ENCODE data around the gene FADS2.

The FADS2 gene

DNA sequence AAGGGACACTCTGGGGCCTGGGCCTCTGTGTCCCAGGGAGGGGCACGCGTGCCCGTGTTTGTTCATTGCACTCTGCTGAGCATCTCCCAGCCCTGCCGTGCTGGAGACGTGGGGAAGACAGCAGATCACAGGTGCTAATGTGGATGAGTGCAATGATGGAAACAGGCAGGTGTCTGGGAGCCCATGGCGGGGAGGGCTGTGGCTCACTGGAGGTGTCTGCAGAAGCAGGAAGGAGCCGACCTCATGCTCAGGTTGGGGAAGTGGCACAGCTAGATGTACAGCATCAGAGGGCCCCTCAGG lies 43.6 kb upstream of the FADS2 start:
- no peak overlapping the region for H3K4me3 ChIP-seq (ENCODE audit: insufficient read depth, low read depth, low read length, poor library complexity, severe bottlenecking)
- no peaks in the 10 kb centered on the region for H3K9me3 ChIP-seq (ENCODE audit: control insufficient read depth, low read length)
- H3K27me3 ChIP-seq (replicated peaks; ENCODE audit: control insufficient read depth, insufficient read depth, low read length, poor library complexity, severe bottlenecking) = no peaks in the 10 kb centered on the region
- no peaks in the 10 kb centered on the region for H3K4me1 ChIP-seq (ENCODE audit: control insufficient read depth, insufficient read depth, low read length, poor library complexity, severe bottlenecking)
- no peak overlapping the region for H3K27ac ChIP-seq (ENCODE audit: insufficient read depth, low read length, poor library complexity, severe bottlenecking)
- peaks cover 47% of the 10 kb centered on the region for H3K36me3 ChIP-seq (ENCODE audit: control insufficient read depth, insufficient read depth, low read length)
- DNase-seq = no peak

DNA sequence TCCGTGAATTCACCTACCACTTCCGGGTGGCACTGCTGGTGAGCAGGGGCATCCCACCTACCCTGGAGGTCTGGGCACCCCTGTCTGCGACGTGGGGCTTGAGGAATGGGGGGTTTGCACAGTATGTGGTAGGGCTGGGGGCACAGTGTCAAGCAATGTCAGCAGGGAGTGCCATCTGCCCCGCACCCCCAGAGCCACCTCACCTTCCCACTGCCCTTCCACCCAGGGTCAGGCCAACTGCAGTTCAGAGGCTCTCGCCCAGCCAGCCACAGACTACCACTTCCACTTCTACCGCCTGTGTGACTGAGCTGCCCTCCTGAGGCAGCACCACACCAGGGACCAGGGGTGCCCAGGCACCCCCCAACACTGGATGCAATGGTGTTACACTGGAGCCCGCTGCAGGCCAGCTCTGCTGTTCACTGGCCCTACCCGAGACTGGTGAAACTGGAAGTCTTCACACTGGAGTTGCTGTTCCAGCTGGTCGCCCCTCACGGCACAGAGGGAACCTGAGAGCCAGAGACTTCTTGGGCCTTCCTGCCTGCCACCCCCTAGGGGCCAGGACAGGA lies 42.2 kb upstream of the FADS2 start:
- Histone ChIP-seq H3K27me3 (replicated peaks; ENCODE audit: control insufficient read depth, insufficient read depth, low read length, poor library complexity, severe bottlenecking) (no peaks in the 10 kb centered on the region), H3K27ac (ENCODE audit: insufficient read depth, low read length, poor library complexity, severe bottlenecking) (no peak overlapping the region), H3K36me3 (ENCODE audit: control insufficient read depth, insufficient read depth, low read length) (peaks cover 52% of the 10 kb centered on the region), H3K4me3 (ENCODE audit: insufficient read depth, low read depth, low read length, poor library complexity, severe bottlenecking) (no peak overlapping the region), H3K4me1 (ENCODE audit: control insufficient read depth, insufficient read depth, low read length, poor library complexity, severe bottlenecking) (no peaks in the 10 kb centered on the region), H3K9me3 (ENCODE audit: control insufficient read depth, low read length) (no peaks in the 10 kb centered on the region)
- DNase-seq = no peak

DNA sequence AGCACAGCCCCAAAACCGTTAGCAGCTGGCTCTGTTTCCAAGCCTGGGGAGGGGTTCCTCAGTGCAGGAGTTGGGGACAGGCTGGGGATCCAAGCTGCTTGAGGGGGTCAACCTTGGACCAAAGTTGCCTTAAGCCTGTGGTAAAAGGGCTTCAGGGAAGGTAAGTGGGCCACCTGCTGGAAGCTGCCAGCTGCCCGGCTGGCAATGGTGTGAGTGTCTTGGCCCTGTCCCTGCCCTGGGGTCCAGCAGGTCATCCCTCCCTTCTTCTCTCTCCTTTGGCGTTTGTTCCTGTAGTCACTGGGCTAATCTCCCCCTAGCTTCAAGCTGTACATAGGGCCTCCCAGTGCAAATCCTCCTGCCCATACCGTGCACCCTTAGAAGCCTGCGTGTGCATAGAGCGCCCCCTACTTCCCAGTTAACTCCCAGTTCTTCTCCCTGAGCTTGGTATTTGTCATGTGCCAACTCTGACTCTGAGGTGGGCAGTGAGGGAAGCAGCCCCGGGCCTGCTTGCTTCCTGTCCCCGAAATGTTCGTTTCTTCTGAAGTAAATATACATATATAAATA lies 40.1 kb upstream of the FADS2 start:
- Histone ChIP-seq H3K27ac (ENCODE audit: insufficient read depth, low read length, poor library complexity, severe bottlenecking) (no peak overlapping the region), H3K27me3 (replicated peaks; ENCODE audit: control insufficient read depth, insufficient read depth, low read length, poor library complexity, severe bottlenecking) (no peaks in the 10 kb centered on the region), H3K4me1 (ENCODE audit: control insufficient read depth, insufficient read depth, low read length, poor library complexity, severe bottlenecking) (peaks cover 9% of the 10 kb centered on the region), H3K9me3 (ENCODE audit: control insufficient read depth, low read length) (no peaks in the 10 kb centered on the region), H3K4me3 (ENCODE audit: insufficient read depth, low read depth, low read length, poor library complexity, severe bottlenecking) (no peak overlapping the region), H3K36me3 (ENCODE audit: control insufficient read depth, insufficient read depth, low read length) (peaks cover 52% of the 10 kb centered on the region)
- DNase-seq = no peak

DNA sequence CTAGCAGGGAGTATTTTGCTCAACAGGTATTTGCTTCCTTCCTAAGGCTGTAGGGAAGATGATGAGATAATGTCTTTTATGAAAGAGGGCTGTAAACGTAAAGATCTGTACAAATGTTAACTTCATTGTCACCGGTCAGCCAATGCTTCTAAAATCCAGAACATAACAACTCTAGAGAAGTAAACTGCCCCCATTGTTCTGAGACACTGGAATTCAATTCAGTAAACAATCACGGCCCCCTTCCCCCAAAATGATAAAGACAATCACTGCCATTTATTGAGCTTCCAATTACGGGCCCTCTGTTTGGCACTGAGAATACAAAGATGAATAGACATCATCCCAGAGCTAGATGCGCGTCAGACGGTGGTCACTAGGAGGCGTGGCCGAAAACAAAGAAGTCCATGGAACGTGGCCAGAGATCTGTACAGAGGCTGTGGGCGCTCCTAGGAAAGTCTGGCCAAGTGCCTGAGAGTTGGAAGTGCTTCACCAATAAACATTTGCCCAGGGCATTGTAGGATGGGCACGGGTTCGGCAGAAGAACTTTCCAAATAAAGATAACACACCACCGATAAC lies 36.3 kb upstream of the FADS2 start:
- peak overlapping the region; percentile 93 for H3K27ac ChIP-seq (ENCODE audit: insufficient read depth, low read length, poor library complexity, severe bottlenecking)
- H3K4me1 ChIP-seq (ENCODE audit: control insufficient read depth, insufficient read depth, low read length, poor library complexity, severe bottlenecking) = peaks cover 17% of the 10 kb centered on the region
- H3K36me3 ChIP-seq (ENCODE audit: control insufficient read depth, insufficient read depth, low read length) = peaks cover 28% of the 10 kb centered on the region
- peak; percentile 10 to 38 (median 19) for DNase-seq
- H3K4me3 ChIP-seq (ENCODE audit: insufficient read depth, low read depth, low read length, poor library complexity, severe bottlenecking) = peak overlapping the region; percentile 75
- no peaks in the 10 kb centered on the region for H3K9me3 ChIP-seq (ENCODE audit: control insufficient read depth, low read length)
- no peaks in the 10 kb centered on the region for H3K27me3 ChIP-seq (replicated peaks; ENCODE audit: control insufficient read depth, insufficient read depth, low read length, poor library complexity, severe bottlenecking)

GRCh38 chr11:61792310-61793082 lies 35.6 kb upstream of the FADS2 start, which contains the start of the genes FEN1 and TMEM258:
Gene FEN1, plus strand, starts transcription at chr11:61792911. Its CDS starts 2,451 bp downstream, at chr11:61795362.
Gene TMEM258, minus strand, starts transcription at chr11:61792599. Its CDS starts 41 bp downstream, at chr11:61792558.
- Histone ChIP-seq H3K9me3 (ENCODE audit: control insufficient read depth, low read length) (no peaks in the 10 kb centered on the region), H3K36me3 (ENCODE audit: control insufficient read depth, insufficient read depth, low read length) (peaks cover 21% of the 10 kb centered on the region), H3K4me1 (ENCODE audit: control insufficient read depth, insufficient read depth, low read length, poor library complexity, severe bottlenecking) (peaks cover 17% of the 10 kb centered on the region), H3K27ac (ENCODE audit: insufficient read depth, low read length, poor library complexity, severe bottlenecking) (peak within 1 kb of the TSS; percentile 93), H3K27me3 (replicated peaks; ENCODE audit: control insufficient read depth, insufficient read depth, low read length, poor library complexity, severe bottlenecking) (no peaks in the 10 kb centered on the region), H3K4me3 (ENCODE audit: insufficient read depth, low read depth, low read length, poor library complexity, severe bottlenecking) (peak within 1 kb of the TSS; percentile 75)
- DNase-seq = peak; percentile 72 to 83 (median 81)

GRCh38 chr11:61793083-61793828 lies 34.8 kb upstream of the FADS2 start:
- H3K4me1 ChIP-seq (ENCODE audit: control insufficient read depth, insufficient read depth, low read length, poor library complexity, severe bottlenecking) = peaks cover 17% of the 10 kb centered on the region
- H3K27me3 ChIP-seq (replicated peaks; ENCODE audit: control insufficient read depth, insufficient read depth, low read length, poor library complexity, severe bottlenecking) = no peaks in the 10 kb centered on the region
- H3K27ac ChIP-seq (ENCODE audit: insufficient read depth, low read length, poor library complexity, severe bottlenecking) = peak overlapping the region; percentile 93
- DNase-seq = no peak
- H3K4me3 ChIP-seq (ENCODE audit: insufficient read depth, low read depth, low read length, poor library complexity, severe bottlenecking) = peak overlapping the region; percentile 75
- peaks cover 14% of the 10 kb centered on the region for H3K36me3 ChIP-seq (ENCODE audit: control insufficient read depth, insufficient read depth, low read length)
- H3K9me3 ChIP-seq (ENCODE audit: control insufficient read depth, low read length) = no peaks in the 10 kb centered on the region

GRCh38 chr11:61793829-61794204 lies 34.3 kb upstream of the FADS2 start:
- H3K4me3 ChIP-seq (ENCODE audit: insufficient read depth, low read depth, low read length, poor library complexity, severe bottlenecking) = no peak overlapping the region

GRCh38 chr11:61794579-61794978 lies 33.5 kb upstream of the FADS2 start:
- no peak for DNase-seq
- H3K4me3 ChIP-seq (ENCODE audit: insufficient read depth, low read depth, low read length, poor library complexity, severe bottlenecking) = no peak overlapping the region
- peaks cover 3% of the 10 kb centered on the region for H3K36me3 ChIP-seq (ENCODE audit: control insufficient read depth, insufficient read depth, low read length)
- no peaks in the 10 kb centered on the region for H3K27me3 ChIP-seq (replicated peaks; ENCODE audit: control insufficient read depth, insufficient read depth, low read length, poor library complexity, severe bottlenecking)
- peaks cover 17% of the 10 kb centered on the region for H3K4me1 ChIP-seq (ENCODE audit: control insufficient read depth, insufficient read depth, low read length, poor library complexity, severe bottlenecking)
- no peaks in the 10 kb centered on the region for H3K9me3 ChIP-seq (ENCODE audit: control insufficient read depth, low read length)
- H3K27ac ChIP-seq (ENCODE audit: insufficient read depth, low read length, poor library complexity, severe bottlenecking) = no peak overlapping the region

More at GRCh38 chr11:61793829-61794204, 34.3 kb upstream of the FADS2 start:
- Histone ChIP-seq H3K9me3 (ENCODE audit: control insufficient read depth, low read length) (no peaks in the 10 kb centered on the region), H3K27ac (ENCODE audit: insufficient read depth, low read length, poor library complexity, severe bottlenecking) (no peak overlapping the region), H3K27me3 (replicated peaks; ENCODE audit: control insufficient read depth, insufficient read depth, low read length, poor library complexity, severe bottlenecking) (no peaks in the 10 kb centered on the region), H3K36me3 (ENCODE audit: control insufficient read depth, insufficient read depth, low read length) (peaks cover 10% of the 10 kb centered on the region), H3K4me1 (ENCODE audit: control insufficient read depth, insufficient read depth, low read length, poor library complexity, severe bottlenecking) (peaks cover 17% of the 10 kb centered on the region)
- DNase-seq = no peak

DNA sequence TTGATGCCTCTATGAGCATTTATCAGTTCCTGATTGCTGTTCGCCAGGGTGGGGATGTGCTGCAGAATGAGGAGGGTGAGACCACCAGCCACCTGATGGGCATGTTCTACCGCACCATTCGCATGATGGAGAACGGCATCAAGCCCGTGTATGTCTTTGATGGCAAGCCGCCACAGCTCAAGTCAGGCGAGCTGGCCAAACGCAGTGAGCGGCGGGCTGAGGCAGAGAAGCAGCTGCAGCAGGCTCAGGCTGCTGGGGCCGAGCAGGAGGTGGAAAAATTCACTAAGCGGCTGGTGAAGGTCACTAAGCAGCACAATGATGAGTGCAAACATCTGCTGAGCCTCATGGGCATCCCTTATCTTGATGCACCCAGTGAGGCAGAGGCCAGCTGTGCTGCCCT lies 32.6 kb upstream of the FADS2 start:
- H3K27ac ChIP-seq (ENCODE audit: insufficient read depth, low read length, poor library complexity, severe bottlenecking) = no peak overlapping the region
- H3K4me1 ChIP-seq (ENCODE audit: control insufficient read depth, insufficient read depth, low read length, poor library complexity, severe bottlenecking) = peaks cover 17% of the 10 kb centered on the region
- no peaks in the 10 kb centered on the region for H3K9me3 ChIP-seq (ENCODE audit: control insufficient read depth, low read length)
- no peaks in the 10 kb centered on the region for H3K36me3 ChIP-seq (ENCODE audit: control insufficient read depth, insufficient read depth, low read length)
- H3K27me3 ChIP-seq (replicated peaks; ENCODE audit: control insufficient read depth, insufficient read depth, low read length, poor library complexity, severe bottlenecking) = no peaks in the 10 kb centered on the region
- no peak for DNase-seq
- H3K4me3 ChIP-seq (ENCODE audit: insufficient read depth, low read depth, low read length, poor library complexity, severe bottlenecking) = no peak overlapping the region
